ENCODE results near the gene NAV2.

The NAV2 gene

DNA sequence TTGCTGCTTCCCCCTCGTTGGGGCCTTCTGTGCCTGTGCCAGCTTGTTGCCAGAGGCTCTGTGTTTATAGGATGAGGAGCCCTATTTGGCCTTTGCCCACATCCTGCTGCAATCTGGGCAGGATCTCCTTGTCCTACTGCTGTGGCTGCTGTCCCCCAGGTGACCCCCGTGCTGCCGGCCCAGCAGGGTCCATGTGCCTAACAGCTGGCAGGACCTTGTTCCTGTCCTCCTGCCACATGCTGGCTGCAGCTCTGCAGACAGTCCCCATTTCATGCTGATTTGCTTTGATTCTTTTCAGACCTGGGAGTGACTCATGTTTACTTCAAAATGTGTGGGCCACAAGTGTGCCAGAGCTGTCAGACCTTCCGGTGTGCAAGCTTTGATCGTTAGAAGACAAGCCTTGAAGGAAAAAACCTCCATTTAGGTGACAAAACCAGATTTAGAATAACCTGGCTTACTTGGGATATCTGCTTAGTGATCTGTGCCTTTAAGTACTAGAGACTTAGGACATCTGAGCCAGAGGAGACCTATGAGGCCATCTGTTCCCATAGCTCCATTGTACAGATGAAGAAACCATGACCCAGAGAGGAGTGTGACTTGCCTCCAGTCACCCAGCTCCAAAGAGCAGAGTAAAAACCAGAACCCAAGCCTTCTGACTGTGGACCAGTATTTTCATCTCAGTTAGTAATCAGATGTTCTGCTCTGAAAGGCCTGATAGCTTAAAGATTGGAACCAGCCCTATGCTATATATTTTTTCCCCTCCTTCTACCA lies 11.1 kb downstream of the NAV2 start:
- DNase-seq (ENCODE audit: low read depth): no peak
- H3K4me3 ChIP-seq (ENCODE audit: low read depth, low read length): no peak overlapping the region
- in situ Hi-C loops (cut with HindIII; ENCODE audit: low sequenced_read_pairs): loop anchor here (10.0 kb wide), 1 partner anchor 159 kb away; no protein-coding TSS in a partner anchor
- TF ChIP-seq, protein P1, sequence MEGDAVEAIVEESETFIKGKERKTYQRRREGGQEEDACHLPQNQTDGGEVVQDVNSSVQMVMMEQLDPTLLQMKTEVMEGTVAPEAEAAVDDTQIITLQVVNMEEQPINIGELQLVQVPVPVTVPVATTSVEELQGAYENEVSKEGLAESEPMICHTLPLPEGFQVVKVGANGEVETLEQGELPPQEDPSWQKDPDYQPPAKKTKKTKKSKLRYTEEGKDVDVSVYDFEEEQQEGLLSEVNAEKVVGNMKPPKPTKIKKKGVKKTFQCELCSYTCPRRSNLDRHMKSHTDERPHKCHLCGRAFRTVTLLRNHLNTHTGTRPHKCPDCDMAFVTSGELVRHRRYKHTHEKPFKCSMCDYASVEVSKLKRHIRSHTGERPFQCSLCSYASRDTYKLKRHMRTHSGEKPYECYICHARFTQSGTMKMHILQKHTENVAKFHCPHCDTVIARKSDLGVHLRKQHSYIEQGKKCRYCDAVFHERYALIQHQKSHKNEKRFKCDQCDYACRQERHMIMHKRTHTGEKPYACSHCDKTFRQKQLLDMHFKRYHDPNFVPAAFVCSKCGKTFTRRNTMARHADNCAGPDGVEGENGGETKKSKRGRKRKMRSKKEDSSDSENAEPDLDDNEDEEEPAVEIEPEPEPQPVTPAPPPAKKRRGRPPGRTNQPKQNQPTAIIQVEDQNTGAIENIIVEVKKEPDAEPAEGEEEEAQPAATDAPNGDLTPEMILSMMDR (IDR thresholded peaks at IDR 0.05; ENCODE audit: low read depth, low read length, missing control alignments): no peak

DNA sequence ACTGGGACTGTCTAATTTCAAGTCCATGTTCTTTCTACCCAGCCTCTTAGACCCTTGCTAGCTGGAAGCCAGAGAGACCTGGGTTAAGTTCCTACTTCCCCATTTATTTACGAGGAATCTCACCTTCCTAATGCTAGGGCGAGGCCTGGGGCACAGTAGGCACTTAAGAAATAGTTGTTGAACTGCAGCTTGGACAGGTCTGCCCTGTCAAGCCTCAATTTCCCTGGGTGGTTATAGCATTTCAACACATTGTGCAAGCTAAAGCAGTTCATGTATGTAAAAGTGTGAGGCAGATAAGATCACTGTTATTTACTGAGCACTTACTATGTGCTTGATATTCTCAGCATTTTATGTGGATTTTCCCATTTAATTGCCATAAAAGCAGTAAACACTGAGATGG lies 12.1 kb downstream of the NAV2 start:
- DNase-seq (ENCODE audit: low read depth): no peak
- TF ChIP-seq, protein P1 (IDR thresholded peaks at IDR 0.05; ENCODE audit: low read depth, low read length, missing control alignments): no peak
- no peak overlapping the region for H3K4me3 ChIP-seq (ENCODE audit: low read depth, low read length)
- in situ Hi-C loops (cut with HindIII; ENCODE audit: low sequenced_read_pairs): loop anchor here (10.0 kb wide), 1 partner anchor 160 kb away; no protein-coding TSS in a partner anchor

DNA sequence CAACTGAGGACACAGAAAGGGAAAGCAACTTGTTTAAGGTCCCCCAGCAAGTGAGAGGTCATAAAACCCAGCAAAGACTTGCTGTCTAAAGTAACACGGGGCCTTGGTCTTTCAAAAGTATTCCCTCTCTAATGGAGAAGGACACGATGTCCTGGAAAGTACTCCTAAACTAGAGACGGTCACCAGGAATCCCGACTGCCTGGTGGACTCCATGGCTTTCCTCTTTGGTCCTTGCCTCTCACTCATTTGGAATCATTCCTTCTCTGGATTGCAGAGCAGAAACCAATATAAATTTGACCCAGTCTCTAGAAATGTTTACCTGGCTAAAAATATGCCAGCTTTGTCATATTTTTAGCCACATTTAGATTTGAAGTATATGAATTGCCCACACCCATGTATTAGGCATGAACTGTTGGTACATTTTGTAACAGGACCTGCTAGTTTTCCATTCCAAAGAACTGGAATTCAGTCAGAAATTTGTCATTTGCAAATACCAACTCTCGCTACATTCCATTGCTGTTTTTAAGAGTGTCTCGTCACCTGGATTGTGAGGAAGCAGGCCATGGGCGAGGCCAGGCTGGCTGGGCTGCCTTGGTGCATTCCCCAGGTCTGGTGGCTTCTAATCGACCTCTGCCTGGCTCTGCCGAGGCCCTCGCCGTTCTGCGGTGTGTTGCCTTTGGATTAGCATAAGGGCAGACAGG lies 12.9 kb downstream of the NAV2 start:
- in situ Hi-C loops (cut with HindIII; ENCODE audit: low sequenced_read_pairs): loop anchor here (10.0 kb wide), 1 partner anchor 161 kb away; no protein-coding TSS in a partner anchor
- H3K4me3 ChIP-seq (ENCODE audit: low read depth, low read length): no peak overlapping the region
- DNase-seq (ENCODE audit: low read depth): no peak
- TF ChIP-seq, protein P1 (IDR thresholded peaks at IDR 0.05; ENCODE audit: low read depth, low read length, missing control alignments): no peak

DNA sequence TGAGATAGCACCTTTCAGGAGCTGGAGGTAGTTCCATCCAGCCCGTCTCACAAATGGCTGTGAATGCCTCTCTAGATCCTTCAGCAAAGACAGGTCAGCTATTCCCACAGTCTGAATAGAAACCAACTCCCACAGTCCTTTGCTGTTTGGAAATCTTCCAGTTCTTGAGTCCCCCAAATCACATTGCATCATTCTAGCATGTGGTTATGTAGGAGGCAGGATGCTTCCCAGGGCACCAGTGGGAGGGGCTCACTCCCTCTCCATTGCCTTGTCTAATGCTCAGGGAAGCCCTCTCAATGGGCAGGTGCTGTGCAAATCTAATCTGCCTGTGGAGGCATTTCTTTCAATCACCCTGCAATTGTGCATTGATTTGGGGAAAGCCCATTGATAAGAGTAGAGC lies 14.6 kb downstream of the NAV2 start:
- DNase-seq (ENCODE audit: low read depth): no peak
- in situ Hi-C loops (cut with HindIII; ENCODE audit: low sequenced_read_pairs): loop anchor here (10.0 kb wide), 1 partner anchor 162 kb away; no protein-coding TSS in a partner anchor
- TF ChIP-seq, protein P1 (IDR thresholded peaks at IDR 0.05; ENCODE audit: low read depth, low read length, missing control alignments): no peak
- H3K4me3 ChIP-seq (ENCODE audit: low read depth, low read length): no peak overlapping the region

DNA sequence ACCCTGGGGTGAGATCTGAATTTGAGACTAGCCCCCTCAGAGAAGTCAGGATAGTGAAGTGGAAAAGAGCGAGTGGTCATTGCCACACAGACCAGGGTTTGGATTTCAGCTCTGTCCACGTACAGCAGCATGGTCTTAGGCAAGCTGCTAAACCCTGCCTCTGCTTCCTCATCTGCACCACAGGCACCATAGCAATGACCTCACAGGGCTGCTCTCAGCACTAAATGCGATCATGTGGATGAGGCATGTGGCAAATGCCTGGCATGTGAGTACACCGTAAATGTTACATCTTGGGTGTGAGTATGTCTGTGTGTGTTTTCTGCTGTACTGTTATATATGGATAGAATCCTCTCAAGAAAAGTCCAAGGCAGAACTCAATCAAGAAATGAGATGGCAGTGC lies 15.8 kb downstream of the NAV2 start:
- in situ Hi-C loops (cut with HindIII; ENCODE audit: low sequenced_read_pairs): loop anchor here (10.0 kb wide), 1 partner anchor 164 kb away; no protein-coding TSS in a partner anchor
- no peak overlapping the region for H3K4me3 ChIP-seq (ENCODE audit: low read depth, low read length)

DNA sequence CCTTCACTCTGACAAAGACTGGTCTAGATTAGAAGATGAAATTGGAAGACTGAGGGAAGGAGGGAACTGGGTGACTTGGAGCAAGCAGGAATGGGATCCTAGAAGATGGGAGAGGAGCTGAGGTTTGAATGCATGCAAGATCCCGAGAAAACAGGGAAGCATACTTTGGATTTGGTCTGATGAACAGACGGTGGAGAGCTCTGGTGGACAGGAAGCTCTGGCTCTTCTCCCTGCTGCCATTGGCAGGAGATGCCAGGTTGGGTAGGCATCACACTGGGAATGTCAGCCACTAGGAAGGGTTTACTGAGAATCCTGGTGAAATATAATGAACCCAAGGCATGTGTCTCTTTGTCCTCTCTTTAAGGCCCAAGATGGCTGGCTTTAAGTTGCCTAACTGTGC lies 16.5 kb downstream of the NAV2 start:
- TF ChIP-seq, protein P1 (IDR thresholded peaks at IDR 0.05; ENCODE audit: low read depth, low read length, missing control alignments): no peak
- no peak for DNase-seq (ENCODE audit: low read depth)
- in situ Hi-C loops (cut with HindIII; ENCODE audit: low sequenced_read_pairs): loop anchor here (10.0 kb wide), 1 partner anchor 164 kb away; no protein-coding TSS in a partner anchor
- H3K4me3 ChIP-seq (ENCODE audit: low read depth, low read length): no peak overlapping the region

More for the DNA sequence above, 15.8 kb downstream of the NAV2 start:
- TF ChIP-seq, protein P1 (IDR thresholded peaks at IDR 0.05; ENCODE audit: low read depth, low read length, missing control alignments): no peak
- no peak for DNase-seq (ENCODE audit: low read depth)

Data from astrocyte of the cerebellum (primary cell).